SU-DHL-6 (cell line): ENCODE data around the gene NTN3.

Experiments used
- H2AFZ ChIP-seq: fragments of 200-600 bp; sonication (generic); 2 replicates; pipeline ENCODE4 v1.6.1; 2014; ENCODE audit warnings: low read depth, mild to moderate bottlenecking, moderate library complexity, mixed read lengths, antibody characterized with exemption, low read length; ENCODE audit not compliant: severe bottlenecking
- H3F3A ChIP-seq: fragments of 200-600 bp; shearing (Covaris generic); 2 replicates; pipeline ENCODE4 v1.6.0; 2016; ENCODE audit warnings: antibody characterized with exemption, mild to moderate bottlenecking; ENCODE audit not compliant: insufficient read depth
- H3K27ac ChIP-seq: fragments of 200-600 bp; sonication (generic); 2 replicates; pipeline ENCODE4 v1.5.1; 2016; ENCODE audit warnings: low read depth, mild to moderate bottlenecking, low read length, moderate library complexity, mixed read lengths
- H3K27me3 ChIP-seq: fragments of 200-600 bp; sonication (generic), shearing (Covaris generic); 2 replicates; pipeline ENCODE4 v1.6.0; 2014; ENCODE audit warnings: mild to moderate bottlenecking, low read length
- H3K36me3 ChIP-seq: fragments of 200-600 bp; sonication (generic); 2 replicates; pipeline ENCODE4 v1.6.1; 2014; ENCODE audit warnings: mild to moderate bottlenecking, low read length, mixed read lengths
- H3K4me2 ChIP-seq: fragments of 300-600, 200-600 bp; shearing (Covaris generic), sonication (generic); 2 replicates; pipeline ENCODE4 v1.6.0; 2014; ENCODE audit warnings: low read length, low read depth, mild to moderate bottlenecking; ENCODE audit not compliant: poor library complexity, severe bottlenecking
- H3K4me3 ChIP-seq: fragments of 200-600 bp; sonication (generic); 2 replicates; pipeline ENCODE4 v1.5.1; 2014; ENCODE audit warnings: antibody characterized with exemption, low read length, mild to moderate bottlenecking, mixed read lengths; ENCODE audit not compliant: insufficient read depth, poor library complexity, severe bottlenecking
- H3K79me2 ChIP-seq: fragments of 200-600 bp; sonication (generic); 2 replicates; pipeline ENCODE4 v1.6.1; 2014; ENCODE audit warnings: mild to moderate bottlenecking, low read length, moderate library complexity; ENCODE audit not compliant: insufficient read depth
- H3K9ac ChIP-seq: fragments of 200-600 bp; sonication (generic); 2 replicates; pipeline ENCODE4 v1.7.0; 2014; ENCODE audit warnings: mild to moderate bottlenecking, low read length
- H3K9me2 ChIP-seq: fragments of 200-600 bp; sonication (generic); replicated peaks from 2 replicates; pipeline ENCODE4 v1.6.1; 2014; ENCODE audit warnings: low read length; ENCODE audit not compliant: insufficient read depth
- H3K9me3 ChIP-seq: fragments of 200-600 bp; sonication (generic); 2 replicates; pipeline ENCODE4 v1.6.1; 2014; ENCODE audit warnings: low read length, mixed read lengths; ENCODE audit not compliant: insufficient read depth
- H4K20me1 ChIP-seq: fragments of 200-600 bp; sonication (generic); 2 replicates; pipeline ENCODE4 v1.6.1; 2014; ENCODE audit warnings: low read depth, mild to moderate bottlenecking, antibody characterized with exemption, low read length, moderate library complexity, mixed read lengths
- CTCF ChIP-seq: fragments of 200-600 bp; sonication (generic); IDR thresholded peaks from one replicate; pipeline ENCODE4 v1.5.1; 2017; ENCODE audit warnings: antibody characterized with exemption, mild to moderate bottlenecking, low read length, moderate library complexity; ENCODE audit not compliant: insufficient read depth, poor library complexity, severe bottlenecking
- EZH2phosphoT487 ChIP-seq: fragments of 200-600 bp; sonication (generic), shearing (Covaris generic); conservative IDR thresholded peaks from 2 replicates; pipeline ENCODE4 v1.6.1; 2018; ENCODE audit warnings: mild to moderate bottlenecking, antibody characterized with exemption, low read length, moderate library complexity, mixed read lengths

The NTN3 gene

GRCh38 chr16:2508722-2509400 lies 37.8 kb downstream of the NTN3 start:
- Histone ChIP-seq H3K9ac (no peak overlapping the region), H4K20me1 (no peaks in the 10 kb centered on the region), H3K4me3 (no peak overlapping the region), H3K27me3 (no peaks in the 10 kb centered on the region), H3K79me2 (peaks cover under 1% of the 10 kb centered on the region; the same call in 1 of the 2 replicates), H3K4me2 (no peak overlapping the region), H3K9me2 (no peaks in the 10 kb centered on the region), H3K27ac (no peak overlapping the region), H3F3A (no peaks in the 10 kb centered on the region; the same call in 1 of the 2 replicates), H3K9me3 (no peaks in the 10 kb centered on the region), H3K36me3 (no peaks in the 10 kb centered on the region), H2AFZ (no peak overlapping the region)
- no peak for TF ChIP-seq EZH2phosphoT487
- TF ChIP-seq CTCF = no peak

- no peaks in the 10 kb centered on the region for H4K20me1 ChIP-seq
- H3K4me2 ChIP-seq = no peak overlapping the region
- 0 out of 2 replicates have a peak, but pooled peaks cover 3% of the 10 kb centered on the region for H3F3A ChIP-seq
- no peak overlapping the region for H3K9ac ChIP-seq
- H3K9me3 ChIP-seq = no peaks in the 10 kb centered on the region
- H3K27me3 ChIP-seq = no peaks in the 10 kb centered on the region
- no peak overlapping the region for H2AFZ ChIP-seq
- H3K4me3 ChIP-seq = no peak overlapping the region
- H3K9me2 ChIP-seq = no peaks in the 10 kb centered on the region
- peaks cover 24% of the 10 kb centered on the region for H3K79me2 ChIP-seq
- no peaks in the 10 kb centered on the region for H3K36me3 ChIP-seq
- TF ChIP-seq CTCF = no peak
- no peak for TF ChIP-seq EZH2phosphoT487
- no peak overlapping the region for H3K27ac ChIP-seq
Measured at GRCh38 chr16:2511128-2511800, 40.2 kb downstream of the NTN3 start.

- Histone ChIP-seq H3K27me3 (no peaks in the 10 kb centered on the region), H3K9me2 (no peaks in the 10 kb centered on the region), H3F3A (0 out of 2 replicates have a peak, but pooled peaks cover 3% of the 10 kb centered on the region), H3K9ac (no peak overlapping the region), H3K9me3 (no peaks in the 10 kb centered on the region), H3K36me3 (no peaks in the 10 kb centered on the region), H3K27ac (no peak overlapping the region), H3K79me2 (peaks cover 33% of the 10 kb centered on the region), H4K20me1 (no peaks in the 10 kb centered on the region), H3K4me2 (no peak overlapping the region), H3K4me3 (no peak overlapping the region), H2AFZ (no peak overlapping the region)
- TF ChIP-seq EZH2phosphoT487 = no peak
- no peak for TF ChIP-seq CTCF
Measured at GRCh38 chr16:2511996-2512734, 41.1 kb downstream of the NTN3 start.
